GM21526 (cell line): Measurements from ENCODE around the gene SPACA7.

Source experiments
- ATAC-seq: cut with Tn5 transposase; IDR thresholded peaks from one replicate; pipeline ENCODE4 v1.9.1; 2021; ENCODE audit warnings: moderate library complexity; ENCODE audit not compliant: unreplicated experiment, low FRiP score

SPACA7 gene

GRCh38 chr13:112446347-112446861 is 70.2 kb downstream of the SPACA7 start:
- no peak for ATAC-seq

DNA sequence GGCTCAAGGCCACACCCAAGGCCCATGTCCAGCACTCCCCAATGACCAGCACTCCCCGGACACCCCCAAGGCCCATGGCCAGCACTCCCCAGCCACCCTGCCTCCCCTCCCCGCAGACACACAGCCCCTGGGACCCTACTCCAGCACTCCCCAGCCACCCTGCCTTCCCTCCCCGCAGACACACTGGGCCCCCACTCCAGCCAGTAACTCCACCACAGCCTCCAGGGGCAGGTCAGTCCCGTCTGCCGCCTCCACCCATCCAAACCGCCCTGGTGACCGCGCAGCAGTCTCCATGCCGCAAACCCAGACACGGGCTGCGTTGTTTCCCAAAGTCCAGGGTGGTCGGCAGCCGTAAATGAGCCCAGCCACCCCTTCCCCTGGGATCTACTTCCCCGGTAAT is 70.7 kb downstream of the SPACA7 start:
- no peak for ATAC-seq

GRCh38 chr13:112447306-112447705 is 71.2 kb downstream of the SPACA7 start:
- ATAC-seq, result no peak

DNA sequence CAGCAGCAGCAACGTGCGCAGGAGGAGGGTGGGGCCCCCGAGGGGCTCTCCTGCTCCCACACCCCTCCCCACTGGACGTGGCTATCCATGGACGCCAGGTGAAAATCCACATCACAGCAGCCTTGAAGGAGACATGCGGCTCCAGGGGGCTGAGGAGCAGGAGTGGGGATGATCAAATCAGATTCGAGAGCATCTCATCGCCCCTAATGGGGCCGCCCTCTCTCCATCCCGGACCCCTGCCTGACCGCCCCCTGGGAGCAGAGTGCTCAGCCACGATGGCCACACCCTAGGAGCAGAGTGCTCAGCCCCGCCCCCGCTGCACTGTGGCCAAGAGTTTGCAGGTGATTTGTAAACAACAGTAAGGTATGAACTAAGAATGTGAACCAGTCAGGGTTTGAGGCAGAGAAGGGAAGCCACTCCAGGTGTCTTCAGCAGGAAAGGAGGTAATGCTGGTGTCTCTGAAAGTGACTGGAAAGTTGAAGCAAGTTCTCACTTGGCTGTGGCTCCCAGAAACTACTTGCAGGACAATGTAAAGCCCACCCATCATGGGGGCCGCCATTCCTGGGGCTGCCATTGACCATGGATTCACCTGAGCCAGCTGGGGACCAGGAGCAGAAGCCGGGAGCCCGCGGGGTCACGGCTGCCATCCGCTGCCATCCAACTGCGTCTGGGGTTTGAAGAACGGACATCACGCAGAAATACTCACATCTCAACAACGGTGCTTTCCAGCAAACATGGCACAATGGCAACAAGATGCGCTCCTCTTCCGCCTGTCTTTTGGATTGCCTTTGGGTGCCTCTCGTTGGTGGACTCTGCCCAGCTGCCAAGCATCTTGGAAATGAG is 71.8 kb downstream of the SPACA7 start:
- no peak for ATAC-seq

- ATAC-seq, result no peak
These were observed 72.7 kb downstream of the SPACA7 start for GRCh38 chr13:112448621-112449544.

- no peak for ATAC-seq
These were observed 73.4 kb downstream of the SPACA7 start for GRCh38 chr13:112449545-112449930.

GRCh38 chr13:112450118-112450903 is 74.2 kb downstream of the SPACA7 start:
- no peak for ATAC-seq

DNA sequence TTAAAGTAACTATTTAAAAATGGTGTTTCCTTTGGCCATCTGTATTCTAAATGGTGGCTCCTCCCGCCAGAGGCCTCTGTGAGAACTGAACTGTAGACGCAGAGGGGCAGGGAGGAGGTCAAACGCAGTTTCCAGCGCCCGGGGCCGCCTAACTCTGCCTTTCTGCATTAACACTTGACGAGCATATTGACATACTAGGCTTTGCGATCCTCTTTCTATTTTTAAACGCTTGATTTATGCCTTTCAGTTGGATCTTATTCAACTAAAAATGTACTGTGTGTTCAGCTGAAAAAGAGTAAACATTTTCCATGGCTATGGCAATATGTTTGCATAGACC is 74.7 kb downstream of the SPACA7 start:
- ATAC-seq, result no peak

DNA sequence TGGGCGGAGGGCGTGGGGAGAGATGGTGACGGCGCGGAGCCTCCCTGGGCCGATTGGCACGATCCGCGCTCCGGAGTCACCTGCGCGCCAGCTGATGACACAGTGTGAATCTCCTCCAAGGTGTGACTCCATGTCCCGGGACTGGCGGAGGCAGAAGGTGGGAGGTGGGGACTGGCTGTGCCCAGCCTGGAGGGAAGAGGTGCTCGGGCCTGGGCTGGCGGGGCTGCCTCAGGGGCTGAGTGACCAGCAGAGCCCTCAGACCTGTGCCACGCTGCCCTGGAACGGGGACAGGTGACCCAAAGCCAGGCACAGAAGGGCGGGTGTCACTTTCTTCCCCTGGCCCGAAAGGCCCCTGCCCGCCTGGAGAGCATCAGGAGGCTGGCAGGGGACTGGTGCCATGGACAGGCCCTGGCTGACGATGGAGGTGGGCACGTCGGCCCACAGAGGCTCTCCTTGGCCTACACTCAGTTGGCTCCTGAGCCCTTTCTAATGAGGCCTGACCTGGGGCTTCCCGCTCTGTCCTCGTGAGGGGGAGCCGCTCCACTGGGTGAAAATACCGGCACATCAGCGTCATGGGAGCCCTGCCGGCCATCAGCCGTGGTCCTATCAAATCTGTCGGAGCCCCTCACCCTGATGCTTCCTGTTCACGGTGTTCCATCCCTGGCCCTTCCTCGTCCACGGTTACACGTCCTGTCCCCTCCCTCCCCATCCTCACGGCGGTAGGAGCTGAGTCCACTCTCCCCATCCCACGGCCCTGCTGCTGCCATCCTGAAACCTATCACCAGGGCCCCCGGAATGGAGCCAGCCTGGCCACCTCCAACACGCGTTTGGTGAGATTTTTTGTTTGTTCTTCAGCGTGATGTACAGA is 75.6 kb downstream of the SPACA7 start:
- no peak for ATAC-seq

DNA sequence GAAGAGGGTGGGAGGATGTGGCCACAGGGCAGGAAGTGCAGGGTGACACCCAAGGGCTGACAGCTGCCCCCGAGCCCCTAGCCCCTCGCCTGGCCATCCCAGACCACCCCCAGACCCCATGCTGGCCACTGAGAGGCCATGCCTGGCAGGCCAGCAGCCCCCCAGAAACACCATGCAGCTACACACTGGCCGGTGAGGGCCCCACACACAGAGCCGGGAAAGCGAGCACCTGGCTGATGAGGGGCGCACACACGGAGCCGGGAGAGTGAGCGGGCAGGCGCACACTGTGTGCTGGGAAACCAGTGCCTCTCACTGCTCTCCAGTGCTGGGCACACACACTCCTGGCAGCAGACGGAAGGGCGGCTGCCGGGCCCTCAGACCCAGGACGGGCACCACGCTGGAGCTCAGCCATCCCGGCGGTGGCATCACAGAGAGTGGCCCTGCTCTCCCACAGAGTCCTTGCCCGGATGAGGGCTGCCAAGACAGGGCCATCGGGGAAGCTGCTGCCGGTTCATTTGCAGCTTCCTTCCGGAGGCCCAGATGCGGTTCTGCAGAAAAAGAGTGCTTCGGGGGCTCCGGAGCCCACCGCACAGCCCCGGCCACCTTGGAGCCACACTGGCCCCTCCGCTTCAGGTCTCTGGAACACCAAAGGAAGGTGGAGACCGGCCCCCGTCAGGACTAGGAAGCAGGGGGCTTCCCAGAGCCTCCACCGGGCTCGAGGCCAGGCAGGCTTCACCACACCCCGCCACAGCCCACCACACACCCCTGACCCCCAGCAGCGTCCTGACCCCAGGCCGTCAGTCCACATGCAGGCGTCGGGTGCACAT is 76.4 kb downstream of the SPACA7 start:
- ATAC-seq, result no peak

- no peak for ATAC-seq
These were observed 77.2 kb downstream of the SPACA7 start for GRCh38 chr13:112453207-112453829.

GRCh38 chr13:112453874-112454647 is 77.9 kb downstream of the SPACA7 start:
- ATAC-seq, result no peak

- no peak for ATAC-seq
These were observed 78.6 kb downstream of the SPACA7 start for GRCh38 chr13:112454648-112455334.

GRCh38 chr13:112455476-112456059 is 79.4 kb downstream of the SPACA7 start:
- no peak for ATAC-seq

DNA sequence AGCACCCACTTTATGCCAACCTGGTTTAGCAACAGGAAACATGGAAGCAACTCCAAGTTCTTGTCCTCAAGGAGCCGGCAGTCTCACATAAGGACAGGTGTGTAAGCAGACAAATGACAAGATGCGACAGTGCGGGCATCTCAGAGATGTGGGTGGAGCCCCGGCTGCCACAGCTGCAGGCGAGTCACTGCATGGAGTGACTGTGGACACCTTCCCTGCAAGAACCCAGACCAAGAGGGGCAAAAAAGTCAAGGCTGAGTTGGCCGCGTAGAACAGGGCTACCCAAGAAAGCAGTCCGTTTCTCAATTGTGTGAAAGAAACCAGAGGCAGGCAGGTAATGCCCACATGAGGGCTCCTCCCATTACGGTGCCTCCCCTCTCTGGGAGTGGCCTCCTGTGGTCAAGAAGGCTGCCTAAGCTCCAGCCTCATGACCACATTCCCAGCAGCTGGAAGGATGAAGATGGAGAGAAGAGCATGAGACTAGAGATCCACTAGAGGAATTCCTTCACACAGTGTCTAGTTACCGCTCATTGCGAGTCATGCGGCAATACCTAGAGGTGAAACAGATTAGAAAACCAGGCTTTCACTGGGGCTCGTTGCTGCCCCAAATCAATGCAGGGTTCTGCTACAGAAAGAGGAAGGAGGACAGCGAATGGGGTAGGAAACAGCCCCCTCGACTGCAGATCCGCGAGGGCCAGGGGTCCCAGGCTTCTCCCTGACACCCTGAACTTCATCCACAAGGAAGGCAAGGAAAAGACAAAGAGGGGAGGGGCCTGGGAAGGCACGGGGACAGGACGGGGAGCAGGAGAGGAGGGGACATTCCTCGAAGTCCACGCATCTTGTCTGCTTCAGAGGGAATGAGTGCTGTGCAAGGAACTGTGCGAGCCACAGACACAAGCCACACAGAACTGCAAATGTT is 80.2 kb downstream of the SPACA7 start:
- ATAC-seq, result no peak

DNA sequence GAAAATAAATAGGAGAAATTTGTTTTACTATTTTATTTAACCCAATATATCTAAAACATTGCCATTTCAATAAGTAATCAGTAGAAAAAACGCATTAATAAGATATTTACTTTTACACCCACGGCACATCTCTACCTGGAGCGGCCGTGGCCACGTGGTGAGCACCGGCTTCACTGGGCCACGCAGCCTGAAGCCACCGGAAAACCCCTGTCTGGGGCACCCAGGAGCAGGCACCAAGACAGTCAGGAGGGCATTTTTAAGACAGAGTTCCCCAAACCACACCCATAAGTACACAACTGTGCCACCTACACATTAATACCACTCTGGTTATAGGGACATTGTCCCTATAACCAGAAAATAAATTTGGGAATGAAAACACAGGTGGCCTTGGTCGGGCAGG is 80.9 kb downstream of the SPACA7 start:
- ATAC-seq, result no peak
